Measurements from ENCODE around the gene TLR4. TPM values are rescaled to one million over a fixed set of nuclear protein-coding genes. Genes with fewer than 3 reads are reported as not detected.

Gene TLR4
- total RNA-seq (2014; rRNA removed; shearing (Covaris generic)): 0.17 and 0.27 TPM in 2 replicates
- 0.06 TPM in 1 of 2 replicates, not detected in the other for polyA plus RNA-seq (2016; fragmentation: Nextera tagmentation; extraction: Ambion mirVana)
- long read RNA-seq: 0 reads

- Mint-ChIP-seq H3K27me3 (ENCODE audit: insufficient read depth, low read depth, poor library complexity) (no peaks in the 10 kb centered on the region), H3K4me1 (peaks cover 10% of the 10 kb centered on the region), H3K9me3 (peaks cover 41% of the 10 kb centered on the region), H3K4me3 (no peak within 1 kb of the TSS), H3K36me3 (ENCODE audit: low read depth) (no peaks in the 10 kb centered on the region), H3K27ac (no peak within 1 kb of the TSS)
- H2AFZ ChIP-seq: peak within 1 kb of the TSS; percentile 78
- peaks cover 3% of the 10 kb centered on the region; the same call in 1 of the 2 replicates for H3K9me2 ChIP-seq (ENCODE audit: insufficient read depth)
- peak; percentile 16 for DNase-seq (ENCODE audit: low spot score)
- H3K27ac ChIP-seq (ENCODE audit: low read depth): peak within 1 kb of the TSS; percentile 34; the same call in 1 of the 2 replicates
- H4K20me1 ChIP-seq (replicated peaks; ENCODE audit: insufficient read depth): no peaks in the 10 kb centered on the region
- no peak within 1 kb of the TSS for H3K4me2 ChIP-seq
- H3K27me3 ChIP-seq (ENCODE audit: insufficient read depth): no peaks in the 10 kb centered on the region
- H3K4me1 ChIP-seq (ENCODE audit: insufficient read depth): peaks cover 7% of the 10 kb centered on the region; the same call in 1 of the 2 replicates
- ATAC-seq: peak; percentile 54; the same call in 2 of the 3 replicates
- no peaks in the 10 kb centered on the region for H3K36me3 ChIP-seq (ENCODE audit: insufficient read depth)
- no peaks in the 10 kb centered on the region for H3K79me2 ChIP-seq (replicated peaks; ENCODE audit: insufficient read depth)
- no peaks in the 10 kb centered on the region for H3F3A ChIP-seq (replicated peaks; ENCODE audit: low read depth)
- no peak within 1 kb of the TSS for H3K4me3 ChIP-seq
- TF ChIP-seq CREB1 (CRISPR knock-in tag; IDR thresholded peaks at IDR 0.05; ENCODE audit: low read depth) (no peak), ZNF331 (CRISPR knock-in tag; IDR thresholded peaks at IDR 0.05; ENCODE audit: low read depth) (no peak), CTCF (conservative IDR thresholded peaks at IDR 0.05; ENCODE audit: low read depth in 2 of 2) (no peak), ZNF114 (CRISPR knock-in tag; IDR thresholded peaks at IDR 0.05) (no peak), ETS1 (IDR thresholded peaks at IDR 0.05) (no peak), EZH2 (IDR thresholded peaks at IDR 0.05; ENCODE audit: low read depth, unreplicated experiment) (no peak), STAT1 (IDR thresholded peaks at IDR 0.05; ENCODE audit: unreplicated experiment) (no peak), POLR2AphosphoS5 (IDR thresholded peaks at IDR 0.05; ENCODE audit: low read depth) (no peak), NANOG (IDR thresholded peaks at IDR 0.05; ENCODE audit: borderline replicate concordance) (no peak), REST (IDR thresholded peaks at IDR 0.05; ENCODE audit: unreplicated experiment) (no peak)
These were observed at the start of gene TLR4 for GRCh38 chr9:117704024-117704575. Gene TLR4, plus strand, starts transcription at chr9:117704403. Its CDS starts 70 bp downstream, at chr9:117704473.

Measured in GM23338 (cell line).